GM23338 (cell line): Measurements from ENCODE around the gene CAP1. TPM values are rescaled to one million over a fixed set of nuclear protein-coding genes. Genes with fewer than 3 reads are reported as not detected.

Experiments
- ATAC-seq: fragments of 200-7000 bp; cut with Tn5 transposase; 3 replicates; pipeline ENCODE4 v1.9.1; 2020
- DNase-seq: peaks from one replicate; pipeline ENCODE4 v3.0.0-alpha.2; 2015; ENCODE audit warnings: low spot score
- H2AFZ ChIP-seq: fragments of 200-600 bp; sonication (generic); 2 replicates; pipeline ENCODE4 v1.8.0; 2016; ENCODE audit warnings: antibody characterized with exemption, mild to moderate bottlenecking, moderate library complexity
- H3F3A ChIP-seq: fragments of 200-600 bp; sonication (generic); replicated peaks from 2 replicates; pipeline ENCODE4 v1.8.0; 2017; ENCODE audit warnings: antibody characterized with exemption, mixed run types, low read depth
- H3K27ac ChIP-seq: fragments of 200-600 bp; sonication (generic); 2 replicates; pipeline ENCODE4 v1.6.1; 2016; ENCODE audit warnings: low read depth
- H3K27me3 ChIP-seq: fragments of 200-600 bp; sonication (generic); 2 replicates; pipeline ENCODE4 v1.8.0; 2016; ENCODE audit warnings: mild to moderate bottlenecking, mixed run types, moderate library complexity; ENCODE audit not compliant: insufficient read depth
- H3K36me3 ChIP-seq: fragments of 200-600 bp; sonication (generic); 2 replicates; pipeline ENCODE4 v1.8.0; 2016; ENCODE audit warnings: mild to moderate bottlenecking; ENCODE audit not compliant: insufficient read depth
- H3K4me1 ChIP-seq: fragments of 200-600 bp; sonication (generic); 2 replicates; pipeline ENCODE4 v1.8.0; 2016; ENCODE audit warnings: mild to moderate bottlenecking, moderate library complexity; ENCODE audit not compliant: insufficient read depth
- H3K4me2 ChIP-seq: fragments of 200-600 bp; sonication (generic); 2 replicates; pipeline ENCODE4 v1.7.1; 2017; ENCODE audit warnings: mixed run types
- H3K4me3 ChIP-seq: fragments of 200-600 bp; sonication (generic); 2 replicates; pipeline ENCODE4 v1.6.1; 2016; ENCODE audit warnings: mixed run types
- H3K79me2 ChIP-seq: fragments of 200-600 bp; sonication (generic); replicated peaks from 2 replicates; pipeline ENCODE4 v1.8.0; 2017; ENCODE audit warnings: mild to moderate bottlenecking; ENCODE audit not compliant: insufficient read depth
- H3K9me2 ChIP-seq: fragments of 200-600 bp; sonication (generic); 2 replicates; pipeline ENCODE4 v1.8.0; 2017; ENCODE audit not compliant: insufficient read depth
- H4K20me1 ChIP-seq: fragments of 200-600 bp; sonication (generic); replicated peaks from 2 replicates; pipeline ENCODE4 v1.8.0; 2017; ENCODE audit warnings: mild to moderate bottlenecking; ENCODE audit not compliant: insufficient read depth
- H3K27ac Mint-ChIP-seq: 2 replicates; pipeline ENCODE4 v1.8.0; 2020; ENCODE audit warnings: inconsistent platforms, mild to moderate bottlenecking, moderate library complexity, mixed read lengths
- H3K27me3 Mint-ChIP-seq: 3 replicates; pipeline ENCODE4 v1.8.0; 2022; ENCODE audit warnings: low read depth, mild to moderate bottlenecking, moderate library complexity, mixed read lengths, inconsistent platforms; ENCODE audit not compliant: insufficient read depth, poor library complexity
- H3K36me3 Mint-ChIP-seq: 3 replicates; pipeline ENCODE4 v1.8.0; 2021; ENCODE audit warnings: low read depth, mild to moderate bottlenecking, inconsistent platforms, moderate library complexity, mixed read lengths
- H3K4me1 Mint-ChIP-seq: 3 replicates; pipeline ENCODE4 v1.8.0; 2020; ENCODE audit warnings: mild to moderate bottlenecking, inconsistent platforms, mixed read lengths
- H3K4me3 Mint-ChIP-seq: 3 replicates; pipeline ENCODE4 v1.8.0; 2021; ENCODE audit warnings: moderate library complexity, mild to moderate bottlenecking, inconsistent platforms, mixed read lengths
- H3K9me3 Mint-ChIP-seq: 3 replicates; pipeline ENCODE4 v1.8.0; 2020; ENCODE audit warnings: moderate library complexity, mild to moderate bottlenecking, inconsistent platforms, mixed read lengths
- CTCF ChIP-seq, 2 experiments: fragments of 200-600 bp in 1 of 2; sonication (generic) in 1 of 2; conservative IDR thresholded peaks; 2 replicates each; pipeline versions ENCODE4 v1.5.1 to v1.6.1; 2016 to 2017; ENCODE audit warnings: antibody characterized with exemption in 2 of 2, low read depth in 2 of 2, mild to moderate bottlenecking in 2 of 2, moderate library complexity in 1 of 2
- EZH2 ChIP-seq: fragments of 200-600 bp; sonication (generic); IDR thresholded peaks from one replicate; pipeline ENCODE4 v1.8.0; 2017; ENCODE audit warnings: antibody characterized with exemption, mild to moderate bottlenecking, low read depth; ENCODE audit not compliant: unreplicated experiment
- EZH2phosphoT487 ChIP-seq: fragments of 200-600 bp; sonication (generic); IDR thresholded peaks from one replicate; pipeline ENCODE4 v1.8.1; 2018; ENCODE audit warnings: antibody characterized with exemption; ENCODE audit not compliant: unreplicated experiment
- JUNB ChIP-seq: IDR thresholded peaks from one replicate; pipeline ENCODE4 v1.6.1; 2016; ENCODE audit warnings: antibody characterized with exemption; ENCODE audit not compliant: unreplicated experiment
- NANOG ChIP-seq: IDR thresholded peaks from 2 replicates; pipeline ENCODE4 v1.6.1; 2016; ENCODE audit warnings: antibody characterized with exemption, borderline replicate concordance
- POLR2AphosphoS5 ChIP-seq: IDR thresholded peaks from 2 replicates; pipeline ENCODE4 v1.6.1; 2016; ENCODE audit warnings: antibody characterized with exemption, low read depth
- REST ChIP-seq: IDR thresholded peaks from one replicate; pipeline ENCODE4 v1.6.1; 2018; ENCODE audit warnings: antibody characterized with exemption; ENCODE audit not compliant: unreplicated experiment
- ZNF114 ChIP-seq: fragments of 250-450 bp; sonication (Bioruptor Pico); IDR thresholded peaks from 2 replicates; pipeline ENCODE4 v1.5.0; 2020; ENCODE audit warnings: mild to moderate bottlenecking, moderate library complexity
- ZNF331 ChIP-seq: fragments of 250-450 bp; sonication (Bioruptor Pico); IDR thresholded peaks from 2 replicates; pipeline ENCODE4 v1.5.0; 2020; ENCODE audit warnings: low read depth, mild to moderate bottlenecking, moderate library complexity
- ZNF462 ChIP-seq: fragments of 250-450 bp; sonication (Bioruptor Pico); IDR thresholded peaks from 2 replicates; pipeline ENCODE4 v1.5.0; 2020; ENCODE audit warnings: mild to moderate bottlenecking, moderate library complexity
- polyA plus RNA-seq: library from polyadenylated mRNA; unstranded; fragments of >200 nt; fragmentation: Nextera tagmentation; extraction: Ambion mirVana; gene quantifications from 2 replicates; pipeline ENCODE4 v1.2.1, GENCODE V29; 2016
- total RNA-seq: library from RNA; depleted of rRNA; stranded (reverse); fragments of >200 nt; shearing (Covaris generic); gene quantifications from 2 replicates; pipeline ENCODE4 v1.2.3, GENCODE V29; 2014

Gene CAP1
- total and polyA plus RNA-seq, 2 experiments from 2014 or later: 133 to 254 TPM

DNA sequence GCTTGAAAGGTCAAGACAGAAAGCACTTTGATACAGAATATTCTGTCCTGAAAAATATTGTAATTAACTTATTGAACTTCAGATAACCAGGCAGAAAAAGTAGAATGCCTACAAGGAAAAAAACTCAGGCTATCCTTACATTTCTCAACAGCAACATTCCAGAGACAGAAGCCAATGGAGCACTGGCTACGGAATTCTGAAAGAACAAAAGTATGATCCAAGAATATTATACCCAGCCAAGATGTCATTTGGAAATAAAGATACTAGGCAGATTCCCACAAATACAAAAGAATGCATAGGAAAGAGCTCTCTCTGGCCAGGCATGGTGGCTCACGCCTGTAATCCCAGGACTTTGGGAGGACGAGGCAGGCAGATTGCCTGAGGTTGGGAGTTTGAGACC is 62.4 kb downstream of the CAP1 start (continued):
- TF ChIP-seq JUNB: no peak
- TF ChIP-seq REST: no peak

DNA sequence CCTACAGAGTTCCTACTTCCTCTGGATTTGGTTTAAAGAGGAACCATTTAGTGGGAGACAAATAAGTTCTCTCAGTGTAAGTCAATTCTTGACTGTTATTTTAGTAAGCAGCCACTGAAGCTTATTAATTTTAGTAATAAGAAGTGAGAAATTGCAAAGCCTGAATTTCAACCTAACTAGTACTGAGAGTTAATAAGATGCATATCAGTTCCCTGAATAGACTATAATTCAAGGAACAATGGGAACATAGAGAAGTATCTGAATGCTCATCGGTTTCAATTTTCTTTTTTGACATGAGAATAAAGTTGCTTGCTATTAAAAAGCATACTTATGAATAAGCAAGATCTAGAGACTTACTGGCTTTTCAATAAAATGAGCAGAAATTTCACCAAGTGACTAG is 64.5 kb downstream of the CAP1 start:
- Histone ChIP-seq H4K20me1 (no peaks in the 10 kb centered on the region), H3K36me3 (no peaks in the 10 kb centered on the region), H3K27ac (no peak overlapping the region), H3F3A (no peaks in the 10 kb centered on the region), H2AFZ (no peak overlapping the region), H3K4me3 (no peak overlapping the region), H3K79me2 (no peaks in the 10 kb centered on the region), H3K9me2 (0 out of 2 replicates have a peak, but pooled peaks cover 9% of the 10 kb centered on the region), H3K4me1 (no peaks in the 10 kb centered on the region), H3K4me2 (no peak overlapping the region), H3K27me3 (no peaks in the 10 kb centered on the region)
- H3K4me3 Mint-ChIP-seq: no peak overlapping the region
- ATAC-seq: no peak
- peaks cover 3% of the 10 kb centered on the region; the same call in 1 of the 3 replicates for H3K9me3 Mint-ChIP-seq
- no peaks in the 10 kb centered on the region for H3K27me3 Mint-ChIP-seq
- H3K36me3 Mint-ChIP-seq: no peaks in the 10 kb centered on the region
- peaks cover 6% of the 10 kb centered on the region for H3K4me1 Mint-ChIP-seq
- DNase-seq: no peak
- H3K27ac Mint-ChIP-seq: no peak overlapping the region
- TF ChIP-seq EZH2 (no peak), ZNF114 (CRISPR knock-in tag) (no peak), JUNB (no peak), REST (no peak), CTCF (conservative IDR thresholded peaks at IDR 0.05; ENCODE audit: low read depth in 2 of 2) (no peak), EZH2phosphoT487 (no peak), ZNF331 (CRISPR knock-in tag) (no peak), NANOG (no peak), ZNF462 (CRISPR knock-in tag) (no peak), POLR2AphosphoS5 (no peak)
